Colonic mucosa (tissue), 4 donors: ENCODE measurements around the gene ADAT1. TPM values are rescaled to one million over a fixed set of nuclear protein-coding genes. Genes with fewer than 3 reads are reported as not detected.

Experiments used
- DNase-seq: peaks from one replicate; pipeline ENCODE4 v3.0.0-alpha.2; 2020
- H3K27ac ChIP-seq: fragments of 200-600 bp; one replicate; pipeline ENCODE4 v1.8.0; 2021
- H3K27me3 ChIP-seq: fragments of 200-600 bp; one replicate; pipeline ENCODE4 v1.8.0; 2021
- H3K36me3 ChIP-seq: fragments of 200-600 bp; one replicate; pipeline ENCODE4 v1.8.0; 2021
- H3K4me1 ChIP-seq: fragments of 200-600 bp; one replicate; pipeline ENCODE4 v1.8.0; 2021; ENCODE audit warnings: mild to moderate bottlenecking
- H3K4me3 ChIP-seq: fragments of 200-600 bp; one replicate; pipeline ENCODE4 v1.8.0; 2021
- H3K9ac ChIP-seq, 2 donors: one replicate each; pipeline ENCODE4 v1.7.0; 2013; ENCODE audit warnings: control low read depth in 2 of 2, low read depth in 2 of 2, low read length in 2 of 2
- H3K9me3 ChIP-seq: fragments of 200-600 bp; one replicate; pipeline ENCODE4 v1.8.0; 2021
- intact Hi-C: fragments of 100-400 bp; cut with DNase I; formaldehyde crosslinking; loops from one replicate; pipeline ENCODE4 v1.14.1; 2022
- total RNA-seq, 2 donors: library from RNA; stranded (reverse); fragmentation: NEBNext Ultra II Directional in 1 of 2; extraction: Animal tissue kit (Norgen Biotek cat#: 25700) in 1 of 2; gene quantifications; one replicate each; pipeline ENCODE4 v1.2.1, GENCODE V29; 2021
- TF ChIP-seq, protein P1 (sequence below): fragments of 200-600 bp; IDR thresholded peaks from one replicate; pipeline ENCODE4 v1.8.0; 2022; ENCODE audit warnings: antibody characterized with exemption, mild to moderate bottlenecking
- donor health status: healthy.
- donor health status: DM: no; HTN: no; CAD: no.
- donor health status: DM: no; HTN: no; CAD: no.

The ADAT1 gene
- total RNA-seq, 2 donors from 2014 or later, result 33.0 to 38.8 TPM

DNA sequence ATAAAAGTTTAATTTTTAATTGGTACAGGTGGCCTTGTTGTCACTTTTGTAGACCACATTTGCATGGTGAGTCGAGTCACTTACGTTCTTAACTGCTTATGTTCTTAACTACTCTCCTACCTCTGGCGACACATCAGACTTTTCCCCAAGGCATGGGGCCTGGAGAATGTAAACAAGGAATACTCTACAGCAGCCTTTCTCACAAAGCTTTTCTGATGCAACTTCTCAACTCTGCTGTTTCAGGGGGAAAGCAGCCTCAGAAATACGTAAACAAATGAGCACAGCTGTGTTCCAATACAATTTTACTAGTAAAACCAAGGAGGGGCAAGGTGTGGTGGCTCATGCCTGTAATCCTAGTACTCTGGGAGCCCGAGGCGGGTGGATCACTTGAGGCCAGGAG is 17.5 kb upstream of the ADAT1 start:
- Histone ChIP-seq H3K27me3 (no peaks in the 10 kb centered on the region), H3K9me3 (no peaks in the 10 kb centered on the region), H3K4me1 (no peaks in the 10 kb centered on the region), H3K9ac (no peak overlapping the region), H3K36me3 (peaks cover 6% of the 10 kb centered on the region), H3K27ac (no peak overlapping the region), H3K4me3 (no peak overlapping the region)
- intact Hi-C loops, result no loop called here
- TF ChIP-seq, protein P1, sequence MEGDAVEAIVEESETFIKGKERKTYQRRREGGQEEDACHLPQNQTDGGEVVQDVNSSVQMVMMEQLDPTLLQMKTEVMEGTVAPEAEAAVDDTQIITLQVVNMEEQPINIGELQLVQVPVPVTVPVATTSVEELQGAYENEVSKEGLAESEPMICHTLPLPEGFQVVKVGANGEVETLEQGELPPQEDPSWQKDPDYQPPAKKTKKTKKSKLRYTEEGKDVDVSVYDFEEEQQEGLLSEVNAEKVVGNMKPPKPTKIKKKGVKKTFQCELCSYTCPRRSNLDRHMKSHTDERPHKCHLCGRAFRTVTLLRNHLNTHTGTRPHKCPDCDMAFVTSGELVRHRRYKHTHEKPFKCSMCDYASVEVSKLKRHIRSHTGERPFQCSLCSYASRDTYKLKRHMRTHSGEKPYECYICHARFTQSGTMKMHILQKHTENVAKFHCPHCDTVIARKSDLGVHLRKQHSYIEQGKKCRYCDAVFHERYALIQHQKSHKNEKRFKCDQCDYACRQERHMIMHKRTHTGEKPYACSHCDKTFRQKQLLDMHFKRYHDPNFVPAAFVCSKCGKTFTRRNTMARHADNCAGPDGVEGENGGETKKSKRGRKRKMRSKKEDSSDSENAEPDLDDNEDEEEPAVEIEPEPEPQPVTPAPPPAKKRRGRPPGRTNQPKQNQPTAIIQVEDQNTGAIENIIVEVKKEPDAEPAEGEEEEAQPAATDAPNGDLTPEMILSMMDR, result no peak
- no peak for DNase-seq

DNA sequence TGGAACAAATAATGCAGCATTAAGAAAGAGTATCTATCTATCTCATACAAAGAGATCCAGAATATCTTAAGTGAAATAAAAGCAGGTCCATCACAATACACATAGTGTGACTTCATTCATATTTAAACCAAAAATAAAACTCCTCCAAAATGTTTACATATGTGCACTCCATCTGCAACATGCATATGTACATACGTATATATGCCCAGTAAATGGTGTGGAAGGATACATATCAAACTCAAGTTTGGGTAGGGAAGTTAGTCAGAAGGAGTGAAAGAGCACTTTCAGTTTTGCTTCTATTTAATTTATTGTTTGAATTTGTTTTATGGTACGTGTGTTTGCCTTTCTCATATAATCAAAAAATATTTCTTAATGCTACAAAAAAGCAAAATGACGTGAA is 12.0 kb upstream of the ADAT1 start:
- no peak overlapping the region for H3K9ac ChIP-seq
- H3K9me3 ChIP-seq, result no peaks in the 10 kb centered on the region
- H3K4me3 ChIP-seq, result no peak overlapping the region
- DNase-seq, result no peak
- no peaks in the 10 kb centered on the region for H3K4me1 ChIP-seq
- TF ChIP-seq, protein P1, result no peak
- no peak overlapping the region for H3K27ac ChIP-seq
- intact Hi-C loops, result no loop called here
- H3K27me3 ChIP-seq, result no peaks in the 10 kb centered on the region
- peaks cover 20% of the 10 kb centered on the region for H3K36me3 ChIP-seq

DNA sequence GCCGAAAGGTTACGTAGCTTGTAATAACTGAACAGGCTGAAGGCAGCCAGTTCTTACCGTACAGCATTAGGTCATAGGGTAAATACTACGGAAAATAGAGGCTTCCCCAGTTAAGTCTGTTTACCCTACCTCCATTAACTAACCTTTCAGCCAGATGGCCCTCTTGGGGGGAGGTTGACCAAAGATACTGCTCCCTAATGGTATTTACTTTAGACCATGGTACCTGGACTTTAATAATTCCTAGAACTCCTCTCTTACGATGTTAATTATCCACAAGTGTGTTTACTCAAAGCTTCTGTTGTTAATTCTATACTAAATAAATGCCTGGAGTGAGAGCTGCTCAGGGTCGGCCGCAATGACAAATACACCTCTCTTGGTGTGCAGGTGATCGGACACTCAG is 9.8 kb upstream of the ADAT1 start:
- Histone ChIP-seq H3K4me1 (no peaks in the 10 kb centered on the region), H3K4me3 (no peak overlapping the region), H3K36me3 (peaks cover 32% of the 10 kb centered on the region), H3K27me3 (no peaks in the 10 kb centered on the region), H3K9me3 (no peaks in the 10 kb centered on the region), H3K27ac (no peak overlapping the region), H3K9ac (no peak overlapping the region)
- intact Hi-C loops, result no loop called here
- TF ChIP-seq, protein P1, result no peak
- no peak for DNase-seq

DNA sequence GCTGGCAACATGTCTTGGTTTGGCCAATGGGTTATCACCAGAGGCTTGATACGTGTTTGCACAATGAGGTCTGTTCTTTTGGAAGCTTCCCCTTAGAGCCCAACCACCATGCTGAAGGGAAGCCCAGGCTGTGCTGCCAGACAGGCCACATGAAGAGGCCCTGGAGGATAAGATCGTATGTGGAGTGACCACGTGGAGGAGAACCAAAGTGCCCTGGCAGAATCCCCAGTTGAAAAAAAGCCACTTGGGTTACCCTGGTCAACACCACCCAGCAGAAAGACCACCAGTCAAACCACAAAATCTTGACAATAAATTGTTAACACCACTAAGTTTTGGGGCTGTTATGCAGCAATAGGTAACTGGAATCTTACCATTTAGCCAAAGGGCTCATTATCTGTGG is 7.0 kb upstream of the ADAT1 start:
- TF ChIP-seq, protein P1, result no peak
- H3K36me3 ChIP-seq, result peaks cover 26% of the 10 kb centered on the region
- DNase-seq, result no peak
- intact Hi-C loops, result no loop called here
- H3K9me3 ChIP-seq, result no peaks in the 10 kb centered on the region
- no peak overlapping the region for H3K9ac ChIP-seq
- no peaks in the 10 kb centered on the region for H3K4me1 ChIP-seq
- H3K27me3 ChIP-seq, result no peaks in the 10 kb centered on the region
- no peak overlapping the region for H3K27ac ChIP-seq
- H3K4me3 ChIP-seq, result no peak overlapping the region

DNA sequence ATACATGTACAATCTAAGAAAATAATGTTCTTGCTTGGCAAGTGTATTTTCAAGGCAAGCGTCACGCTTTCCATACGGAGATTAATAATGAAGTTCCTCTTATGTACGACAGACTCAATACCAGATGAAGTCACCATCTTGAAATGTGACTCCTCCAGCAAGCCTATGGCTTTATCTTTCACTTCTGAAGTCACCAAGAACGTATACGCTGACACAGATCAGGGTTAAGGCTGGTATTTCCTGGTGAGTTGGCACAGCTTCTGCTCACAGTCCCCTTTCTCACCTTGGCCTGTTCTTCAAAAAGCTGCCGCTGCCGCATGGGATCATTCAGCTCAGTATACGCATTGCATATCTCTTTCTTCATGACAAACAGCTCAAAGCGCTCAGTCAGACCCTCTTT is 6.1 kb upstream of the ADAT1 start:
- Histone ChIP-seq H3K27me3 (no peaks in the 10 kb centered on the region), H3K9ac (no peak overlapping the region), H3K36me3 (peaks cover 23% of the 10 kb centered on the region), H3K4me1 (no peaks in the 10 kb centered on the region), H3K9me3 (no peaks in the 10 kb centered on the region), H3K4me3 (no peak overlapping the region), H3K27ac (no peak overlapping the region)
- intact Hi-C loops, result loop anchor here (10.0 kb wide), 1 partner anchor 154 kb away; no protein-coding TSS in a partner anchor
- DNase-seq, result no peak
- TF ChIP-seq, protein P1, result no peak

DNA sequence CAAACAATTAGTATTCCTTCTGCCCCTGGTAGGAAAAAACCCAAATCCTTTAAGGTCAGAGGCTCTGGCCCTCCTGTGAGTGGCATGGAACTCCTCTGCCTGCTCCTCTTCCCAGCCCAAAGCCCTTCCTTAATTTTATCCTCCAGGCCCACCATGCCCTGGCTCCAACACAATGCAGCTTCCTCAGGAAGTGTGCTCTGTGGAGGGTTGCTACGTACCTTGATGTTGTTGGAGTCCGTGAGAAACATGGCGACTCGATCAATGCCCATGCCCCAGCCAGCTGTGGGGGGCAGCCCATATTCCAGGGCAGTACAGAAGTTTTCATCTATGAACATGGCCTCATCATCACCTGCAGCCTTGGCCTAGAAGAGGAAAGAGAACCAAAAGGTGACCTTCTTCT is 5.3 kb upstream of the ADAT1 start:
- H3K4me1 ChIP-seq, result no peaks in the 10 kb centered on the region
- H3K27ac ChIP-seq, result no peak overlapping the region
- intact Hi-C loops, result loop anchor here (10.0 kb wide), 1 partner anchor 154 kb away; no protein-coding TSS in a partner anchor
- no peak overlapping the region for H3K4me3 ChIP-seq
- TF ChIP-seq, protein P1, result no peak
- peaks cover 16% of the 10 kb centered on the region for H3K36me3 ChIP-seq
- no peak for DNase-seq
- no peak overlapping the region for H3K9ac ChIP-seq
- no peaks in the 10 kb centered on the region for H3K9me3 ChIP-seq
- no peaks in the 10 kb centered on the region for H3K27me3 ChIP-seq
